HUDEP-2 (cell line): ENCODE measurements around the gene MYRIP.

Experiments
- DNase-seq, 76 experiments: peaks; one replicate each; lab custom pipeline; 2025; ENCODE audit not compliant: unreplicated experiment in 76 of 76; lab: John Stamatoyannopoulos, UW

Gene MYRIP

GRCh38 chr3:39961230-39961629 lies 151.8 kb downstream of the MYRIP start:
- DNase-seq, result no peak

GRCh38 chr3:39962581-39962980 lies 153.2 kb downstream of the MYRIP start:
- DNase-seq, result no peak

- no peak for DNase-seq
Measured at GRCh38 chr3:39965461-39965860, 156.1 kb downstream of the MYRIP start.

GRCh38 chr3:39965997-39966396 lies 156.6 kb downstream of the MYRIP start:
- DNase-seq, result no peak

- no peak for DNase-seq
Measured at GRCh38 chr3:39970982-39971381, 161.6 kb downstream of the MYRIP start.

GRCh38 chr3:39971559-39972031 lies 162.2 kb downstream of the MYRIP start:
- no peak for DNase-seq

GRCh38 chr3:39972508-39972907 lies 163.1 kb downstream of the MYRIP start:
- no peak for DNase-seq

GRCh38 chr3:39977058-39977794 lies 167.8 kb downstream of the MYRIP start:
- no peak for DNase-seq

GRCh38 chr3:39978308-39978707 lies 168.9 kb downstream of the MYRIP start:
- DNase-seq, result no peak

- no peak for DNase-seq
Measured at GRCh38 chr3:39980058-39980457, 170.6 kb downstream of the MYRIP start.

- no peak for DNase-seq
Measured at GRCh38 chr3:39980781-39981180, 171.4 kb downstream of the MYRIP start.

- no peak for DNase-seq
Measured at GRCh38 chr3:39981547-39982184, 172.3 kb downstream of the MYRIP start.

GRCh38 chr3:39982665-39983357 lies 173.4 kb downstream of the MYRIP start:
- DNase-seq, result no peak

- no peak for DNase-seq
Measured at GRCh38 chr3:39989746-39990145, 180.3 kb downstream of the MYRIP start.

- peak in 35 of 76 experiments; percentile 0 to 52 (median 15) for DNase-seq
Measured at GRCh38 chr3:39990532-39990931, 181.1 kb downstream of the MYRIP start.

- no peak for DNase-seq
Measured at GRCh38 chr3:40008796-40009195, 199.4 kb downstream of the MYRIP start.

- no peak for DNase-seq
Measured at GRCh38 chr3:40009991-40010390, 200.6 kb downstream of the MYRIP start.

- no peak for DNase-seq
Measured at GRCh38 chr3:40012381-40012780, 203.0 kb downstream of the MYRIP start.

- no peak for DNase-seq
Measured at GRCh38 chr3:40016391-40016790, 207.0 kb downstream of the MYRIP start.

- DNase-seq, result no peak
Measured at GRCh38 chr3:40018369-40018768, 209.0 kb downstream of the MYRIP start.

- DNase-seq, result no peak
Measured at GRCh38 chr3:40019376-40019775, 210.0 kb downstream of the MYRIP start.

- DNase-seq, result no peak
Measured at GRCh38 chr3:40020689-40021088, 211.3 kb downstream of the MYRIP start.
